Activated T-cell treated with anti-CD3 and anti-CD28 coated beads, Interleukin-2, amount 50 U/mL, for 1 hour (primary cell): Measurements from ENCODE around the gene CFAP126.
A peak's percentile ranks its signal among the peaks of the same experiment; 100 is the strongest.
"Not testable (repeated sequence)": the region's sequence is repeated elsewhere in the genome, so short reads cannot be mapped to it uniquely, and the experiment has no call there.

Source experiments
- DNase-seq: peaks from one replicate; pipeline ENCODE4 v3.0.0-alpha.2; 2020

CFAP126 gene, protein sequence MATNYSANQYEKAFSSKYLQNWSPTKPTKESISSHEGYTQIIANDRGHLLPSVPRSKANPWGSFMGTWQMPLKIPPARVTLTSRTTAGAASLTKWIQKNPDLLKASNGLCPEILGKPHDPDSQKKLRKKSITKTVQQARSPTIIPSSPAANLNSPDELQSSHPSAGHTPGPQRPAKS

GRCh38 chr1:161367684-161368400, at the start of gene CFAP126:
CFAP126 (minus strand) TSS chr1:161367876; CDS start chr1:161367868, 8 bp downstream.
- DNase-seq, result peak; percentile 32

- DNase-seq, result not testable (repeated sequence)
Observed at GRCh38 chr1:161413050-161413449, 45.4 kb upstream of the CFAP126 start.

DNA sequence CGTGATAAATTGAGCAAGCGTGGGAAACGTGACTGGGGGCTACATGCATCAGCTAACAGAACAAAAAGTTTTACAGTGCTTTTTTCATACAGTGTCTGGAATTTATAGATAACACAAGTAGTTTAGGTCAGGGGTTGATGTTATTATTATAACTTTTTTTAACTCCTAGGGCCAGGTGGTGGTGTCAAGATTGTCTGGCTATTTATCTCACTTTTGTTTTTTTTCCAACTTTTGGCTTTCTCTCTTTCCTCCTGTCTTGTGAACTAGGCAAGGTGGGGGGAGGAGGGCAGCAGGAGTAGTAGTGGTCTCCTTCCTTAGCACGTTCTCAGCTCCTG, 42.9 kb upstream of the CFAP126 start:
- DNase-seq, result not testable (repeated sequence)

GRCh38 chr1:161409848-161410635, 42.4 kb upstream of the CFAP126 start:
- not testable (repeated sequence) for DNase-seq

GRCh38 chr1:161408429-161409052, 40.9 kb upstream of the CFAP126 start:
- DNase-seq, result no peak

DNA sequence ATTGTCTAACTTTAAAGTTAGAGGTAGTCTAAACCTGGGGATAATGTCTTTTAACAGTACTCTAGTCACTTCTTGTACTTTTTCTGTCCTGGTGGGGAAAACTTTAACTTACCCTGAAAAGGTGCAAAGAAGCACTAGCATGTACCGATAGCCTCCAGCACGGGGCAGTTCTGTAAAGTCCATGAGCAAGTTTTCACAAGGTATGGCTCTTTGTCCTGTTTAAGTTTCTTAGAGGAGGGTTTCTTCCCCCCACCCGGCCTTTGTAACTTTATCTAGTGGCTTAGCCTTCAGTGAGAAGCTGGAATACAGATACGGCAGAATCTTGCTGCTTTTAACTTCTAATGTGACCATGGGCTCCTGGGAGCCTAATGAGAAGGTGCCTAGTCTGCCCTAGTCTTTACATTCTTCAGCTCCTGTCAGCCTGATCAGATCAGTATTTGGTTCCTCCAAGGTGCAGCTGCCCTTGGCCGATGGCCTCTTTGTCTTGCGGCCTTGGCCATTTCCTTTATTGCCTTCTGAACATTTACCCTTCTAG, 39.8 kb upstream of the CFAP126 start:
- DNase-seq, result no peak

GRCh38 chr1:161406551-161406950, 38.9 kb upstream of the CFAP126 start:
- DNase-seq, result not testable (repeated sequence)

- no peak for DNase-seq
Observed at GRCh38 chr1:161404051-161404597, 36.4 kb upstream of the CFAP126 start.

- DNase-seq, result no peak
Observed at GRCh38 chr1:161402446-161402845, 34.8 kb upstream of the CFAP126 start.

DNA sequence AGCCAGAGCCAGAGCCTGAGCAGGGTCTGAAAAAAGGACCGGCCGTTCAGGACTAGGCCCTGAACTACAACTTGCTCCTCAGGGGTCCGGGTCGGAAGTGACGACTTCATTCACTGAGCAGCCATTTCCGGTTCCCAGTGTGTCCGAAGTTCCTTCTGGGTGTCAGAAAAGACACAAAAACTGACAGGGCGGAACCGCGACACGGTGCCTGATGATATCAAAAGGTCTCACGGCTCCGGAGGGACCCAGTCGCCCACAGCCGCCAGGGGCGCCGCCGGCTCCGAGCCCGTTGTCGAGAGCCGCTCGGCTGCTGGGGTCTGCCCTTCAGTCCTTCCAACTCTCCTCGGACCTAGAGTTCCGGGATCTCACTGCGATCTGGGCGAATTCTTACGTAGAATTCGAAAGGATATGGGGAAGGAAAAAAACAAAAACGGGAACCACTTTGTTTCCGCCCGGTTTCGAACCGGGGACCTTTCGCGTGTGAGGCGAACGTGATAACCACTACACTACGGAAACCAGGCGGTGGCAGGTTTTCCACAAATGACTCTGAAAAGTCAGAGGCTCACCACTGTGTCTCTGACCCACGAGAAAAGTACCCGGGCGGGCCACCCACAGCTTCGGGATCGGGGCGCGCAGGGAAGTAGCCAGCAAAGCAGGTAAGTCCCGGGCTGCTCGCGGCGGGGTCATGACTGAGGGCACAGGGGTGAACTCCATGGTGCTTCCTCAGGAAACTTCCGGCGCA, 31.8 kb upstream of the CFAP126 start:
- DNase-seq, result peak; percentile 97

- DNase-seq, result no peak
Observed at GRCh38 chr1:161398900-161399256, 31.2 kb upstream of the CFAP126 start.

GRCh38 chr1:161397038-161397437, 29.4 kb upstream of the CFAP126 start:
- DNase-seq, result not testable (repeated sequence)

- DNase-seq, result no peak
Observed at GRCh38 chr1:161393151-161393550, 25.5 kb upstream of the CFAP126 start.

GRCh38 chr1:161391611-161392010, 23.9 kb upstream of the CFAP126 start:
- DNase-seq, result no peak

DNA sequence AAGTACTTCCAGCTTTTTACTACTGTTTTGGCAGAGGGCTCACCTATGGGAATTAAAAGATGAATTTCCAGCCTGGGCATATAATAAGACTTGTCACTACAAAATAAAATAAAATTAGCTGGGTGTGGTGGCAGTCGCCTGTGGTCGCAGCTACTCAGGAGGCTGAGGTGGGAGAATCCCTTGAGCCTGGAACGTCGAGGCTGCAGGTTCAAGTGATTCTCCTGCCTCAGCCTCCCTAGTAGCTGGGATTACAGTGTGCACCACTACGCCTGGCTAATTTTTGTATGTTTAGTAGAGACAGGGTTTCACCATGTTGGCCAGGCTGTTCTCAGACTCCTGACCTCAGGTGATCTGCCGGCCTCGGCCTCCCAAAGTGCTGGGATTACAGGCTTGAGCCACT, 23.5 kb upstream of the CFAP126 start:
- not testable (repeated sequence) for DNase-seq

DNA sequence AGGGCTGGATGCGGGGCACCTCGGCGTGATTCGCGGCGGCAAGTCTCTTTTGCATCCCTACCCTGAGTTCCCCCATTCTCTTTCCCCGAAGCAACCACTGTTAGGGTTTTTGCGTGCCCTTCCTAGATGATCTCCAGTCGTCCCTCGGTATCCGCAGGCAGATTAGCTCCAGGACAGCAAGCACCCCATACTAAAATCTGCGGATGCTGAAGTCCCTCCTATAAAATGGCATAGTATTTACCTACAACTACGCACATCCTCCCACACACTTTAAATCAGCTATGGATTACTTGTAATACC, 22.8 kb upstream of the CFAP126 start:
- no peak for DNase-seq

DNA sequence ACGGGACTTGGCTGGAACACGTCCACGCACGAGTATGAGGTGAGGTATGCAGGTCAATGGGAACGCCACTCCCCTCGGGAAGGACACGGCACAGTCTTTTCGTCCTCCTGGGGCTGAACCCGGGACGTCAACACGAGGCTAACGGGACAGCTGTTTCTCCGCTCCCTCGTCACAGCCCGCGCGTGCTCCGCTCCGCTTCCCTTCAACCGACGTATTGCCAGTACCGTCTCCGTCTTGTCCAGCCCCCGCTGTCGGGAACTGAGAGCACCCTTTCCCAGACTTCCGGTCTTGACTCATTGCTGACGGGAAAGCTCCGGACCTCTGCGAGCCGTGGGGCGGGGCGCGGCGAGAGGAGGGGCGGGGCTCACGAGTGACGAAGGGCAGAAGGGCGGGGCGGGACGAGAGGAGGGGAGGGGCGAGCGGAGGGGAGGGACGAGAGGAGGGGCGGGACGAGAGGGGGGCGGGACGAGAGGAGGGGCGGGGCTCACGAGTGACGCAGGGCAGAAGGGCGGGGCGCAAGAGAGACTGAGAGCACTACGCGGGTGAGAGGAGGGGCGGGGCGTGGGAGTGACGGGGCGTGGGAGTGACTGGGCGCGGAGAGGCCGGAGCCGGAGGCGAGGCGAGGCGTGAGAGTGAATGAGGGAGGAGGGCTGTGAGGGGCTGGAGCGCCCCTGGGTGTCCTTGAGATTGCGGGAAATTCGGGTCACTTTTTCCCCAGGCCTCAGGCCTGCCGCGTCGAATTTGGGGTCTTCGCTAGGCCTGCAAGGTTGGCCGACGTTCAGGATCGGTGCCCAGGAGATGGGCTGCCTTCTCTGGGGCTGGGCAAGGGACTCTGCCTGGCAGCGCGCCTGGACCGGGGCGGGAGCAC, 22.2 kb upstream of the CFAP126 start:
- peak; percentile 90 for DNase-seq

DNA sequence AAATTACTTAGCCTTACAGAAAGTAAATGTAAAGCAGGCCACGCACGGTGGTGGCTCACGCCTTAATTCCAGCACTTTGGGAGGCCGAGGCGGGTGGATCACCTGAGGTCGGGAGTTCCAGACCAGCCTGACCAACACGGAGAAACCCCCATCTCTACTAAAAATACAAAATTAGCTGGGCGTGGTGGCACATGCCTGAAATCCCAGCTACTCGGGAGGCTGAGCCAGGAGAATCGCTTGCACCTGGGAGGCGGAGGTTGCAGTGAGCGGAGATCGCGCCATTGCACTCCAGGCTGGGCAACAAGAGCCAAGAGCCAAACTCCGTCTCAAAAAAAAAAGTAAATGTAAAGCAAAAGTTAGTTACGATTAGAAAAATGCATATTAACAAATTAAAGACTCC, 21.5 kb upstream of the CFAP126 start:
- DNase-seq, result not testable (repeated sequence)

GRCh38 chr1:161388639-161389038, 21.0 kb upstream of the CFAP126 start:
- no peak for DNase-seq

DNA sequence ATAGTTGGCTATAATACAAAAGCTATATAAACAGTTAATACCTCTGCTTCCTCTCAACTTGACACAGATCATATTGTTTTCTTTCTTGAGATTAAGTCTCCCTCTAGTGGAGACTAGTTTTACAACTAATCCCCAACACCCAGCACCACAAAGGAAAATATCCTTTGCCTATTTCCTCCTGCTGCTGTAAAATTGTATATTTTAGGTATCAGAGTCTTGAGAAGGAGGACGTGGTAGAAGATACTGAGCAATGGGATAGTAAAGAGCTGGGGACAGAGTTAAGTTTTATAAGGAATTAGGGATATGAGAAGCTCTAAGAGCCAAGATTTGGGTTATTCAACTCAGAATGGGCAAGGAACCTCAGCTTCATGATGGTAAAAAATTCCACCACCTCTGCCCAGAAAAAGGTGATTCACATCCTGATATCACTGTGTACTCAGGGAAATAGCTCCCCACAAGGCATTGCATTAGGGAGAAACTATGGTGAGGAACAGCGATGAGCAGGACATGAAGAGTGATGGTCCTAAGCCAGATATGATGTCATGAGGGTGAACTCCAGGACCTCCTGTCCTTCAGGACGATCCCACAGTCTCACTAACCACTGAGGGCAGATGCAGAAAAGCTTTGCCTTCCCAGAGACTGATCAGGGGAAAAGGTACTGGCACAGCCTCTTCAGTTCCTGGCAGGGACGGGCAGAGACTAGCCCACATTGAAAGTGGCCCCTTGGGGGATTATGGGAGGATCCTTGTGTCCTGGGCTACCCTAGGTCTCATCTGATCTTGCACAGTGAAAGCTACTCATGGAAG, 14.7 kb upstream of the CFAP126 start:
- no peak for DNase-seq

GRCh38 chr1:161381707-161382106, 14.0 kb upstream of the CFAP126 start:
- no peak for DNase-seq
